Astrocyte (in vitro differentiated cells and primary cell): ENCODE data around the gene LRRD1.
"Not testable (repeated sequence)": the region's sequence is repeated elsewhere in the genome, so short reads cannot be mapped to it uniquely, and the experiment has no call there.

Source experiments
- CTCF ChIP-seq: IDR thresholded peaks from 2 replicates; pipeline ENCODE4 v1.5.1; 2011; ENCODE audit warnings: low read depth, mild to moderate bottlenecking, inconsistent platforms, low read length, moderate library complexity; ENCODE audit not compliant: insufficient read depth
- EZH2 ChIP-seq: IDR thresholded peaks from 2 replicates; pipeline ENCODE4 v1.6.1; 2012; ENCODE audit warnings: mild to moderate bottlenecking, low read length, inconsistent platforms; ENCODE audit not compliant: insufficient read depth

DNA sequence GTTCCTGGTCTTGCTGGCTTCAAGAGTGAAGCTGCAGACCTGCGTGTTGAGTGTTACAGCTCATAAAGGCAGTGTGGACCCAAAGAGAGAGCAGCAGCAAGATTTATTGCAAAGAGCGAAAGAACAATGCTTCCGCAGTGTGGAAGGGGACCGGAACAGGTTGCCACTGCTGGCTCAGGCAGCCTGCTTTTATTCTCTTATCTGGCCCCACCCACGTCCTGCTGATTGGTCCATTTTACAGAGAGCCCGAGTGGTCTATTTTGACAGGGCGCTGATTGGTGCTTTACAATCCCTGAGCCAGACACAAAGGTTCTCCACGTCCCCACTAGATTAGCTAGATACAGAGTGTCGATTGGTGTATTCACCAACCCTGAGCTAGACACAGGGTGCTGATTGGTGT is 36.2 kb downstream of the LRRD1 start:
- not testable (repeated sequence) for TF ChIP-seq CTCF, EZH2
